ENCODE results near the gene CCDC157. TPM values are rescaled to one million over a fixed set of nuclear protein-coding genes. Genes with fewer than 3 reads are reported as not detected.

CCDC157 gene
- total RNA-seq, 1 experiment from 2014 or later, result 6.2 TPM

DNA sequence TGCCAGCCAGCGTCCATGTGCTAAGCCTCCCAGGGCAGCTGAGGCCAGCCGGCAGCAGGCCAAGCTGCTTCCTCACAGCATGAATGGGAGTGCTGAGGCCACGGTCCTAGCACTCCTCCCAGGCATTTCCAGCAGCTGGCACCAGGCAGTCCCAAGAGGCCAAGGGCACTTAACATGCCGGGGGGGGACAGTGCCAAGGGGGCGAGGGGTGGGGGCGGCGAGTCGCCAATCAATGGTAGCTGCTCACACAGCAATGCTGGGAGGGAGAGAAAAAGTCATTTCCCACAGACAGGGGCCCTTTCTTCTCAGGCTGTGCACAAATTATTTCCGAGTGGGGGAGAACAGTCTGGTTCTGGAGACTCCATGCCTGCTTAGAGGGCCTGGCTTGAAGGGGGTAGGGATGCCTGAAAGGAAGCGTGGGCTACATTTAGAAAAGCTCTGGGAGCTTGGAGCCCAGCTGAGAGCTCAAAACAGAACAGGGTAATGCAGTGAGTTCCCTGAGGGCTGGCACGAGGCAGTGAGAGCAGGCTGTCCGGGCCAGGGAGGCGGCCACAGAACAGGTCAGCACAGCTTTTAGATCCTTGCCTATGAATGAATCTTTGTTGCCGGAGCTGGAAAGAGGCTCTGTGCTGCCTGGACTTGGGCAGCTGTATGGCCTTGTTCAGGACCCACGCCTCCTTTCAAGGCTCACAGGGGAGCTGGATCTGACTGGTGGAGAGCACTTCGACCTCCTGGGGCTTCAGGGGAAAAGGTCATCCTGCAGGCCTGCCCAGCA, 15.7 kb upstream of the CCDC157 start:
- Histone ChIP-seq H3K36me3 (ENCODE audit: low read depth) (peaks cover 65% of the 10 kb centered on the region), H3K79me2 (ENCODE audit: low read depth) (no peaks in the 10 kb centered on the region), H3K9me3 (ENCODE audit: insufficient read depth, low read depth) (no peaks in the 10 kb centered on the region), H3F3A (ENCODE audit: insufficient read depth, low read depth) (no peaks in the 10 kb centered on the region), H3K27me3 (ENCODE audit: insufficient read depth, low read depth) (no peaks in the 10 kb centered on the region), H2AFZ (no peak overlapping the region), H3K4me3 (no peak overlapping the region), H3K27ac (no peak overlapping the region), H3K4me2 (no peak overlapping the region), H3K4me1 (replicated peaks; ENCODE audit: insufficient read depth) (no peaks in the 10 kb centered on the region), H4K20me1 (ENCODE audit: insufficient read depth) (0 out of 2 replicates have a peak, but pooled peaks cover 9% of the 10 kb centered on the region), H3K9me2 (ENCODE audit: insufficient read depth) (no peaks in the 10 kb centered on the region)
- no TSS peak for BruUV-seq (replicated peaks)
- intact Hi-C loops (cut with micrococcal nuclease; ENCODE audit: unreplicated experiment), result no loop called here
- no peak for DNase-seq
- TF ChIP-seq CTCF (conservative IDR thresholded peaks at IDR 0.05) (no peak), EZH2 (IDR thresholded peaks at IDR 0.05; ENCODE audit: low read depth) (no peak)
- CTCF ChIA-PET, result no interaction called here
- POLR2A ChIA-PET (ENCODE audit: unreplicated experiment), result no interaction called here

DNA sequence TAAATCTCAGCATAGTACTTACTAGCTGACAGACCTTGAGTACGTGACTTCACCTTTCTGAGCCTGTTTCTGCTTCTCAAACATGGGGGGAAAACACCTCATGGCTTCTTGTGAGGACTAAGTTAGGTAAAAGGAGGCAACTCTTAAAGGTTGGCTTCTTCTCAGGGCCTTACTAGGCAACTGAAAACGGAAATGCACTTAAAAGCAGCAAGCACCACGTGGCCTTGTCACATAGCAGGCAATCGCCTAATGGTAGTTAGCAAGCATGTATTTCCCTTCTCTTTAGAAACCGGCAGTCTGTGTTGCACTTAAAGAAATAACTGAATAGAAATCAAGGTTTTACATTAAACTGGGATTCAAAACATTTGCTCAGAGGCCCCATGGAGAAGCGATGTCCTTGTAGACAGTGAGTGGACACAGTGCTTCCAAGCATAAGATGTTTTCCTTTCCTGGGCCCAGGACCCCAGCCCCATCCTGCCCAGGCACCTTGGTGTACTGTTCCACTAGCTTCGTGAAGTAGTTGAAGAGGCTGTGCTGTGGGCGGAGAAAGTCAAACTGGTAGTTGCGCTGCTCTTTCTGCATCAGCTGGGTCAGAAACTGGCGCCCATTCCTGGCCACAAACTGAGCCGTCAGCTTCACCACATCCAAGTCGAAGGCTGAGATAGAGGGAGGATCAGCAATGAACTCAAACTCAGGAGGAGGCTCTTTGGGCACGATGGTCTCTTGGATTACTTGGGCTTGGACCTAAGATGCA, 12.2 kb upstream of the CCDC157 start:
- Histone ChIP-seq H4K20me1 (ENCODE audit: insufficient read depth) (peaks cover 40% of the 10 kb centered on the region), H3K36me3 (ENCODE audit: low read depth) (peaks cover 57% of the 10 kb centered on the region), H2AFZ (no peak overlapping the region), H3K79me2 (ENCODE audit: low read depth) (peaks cover 24% of the 10 kb centered on the region), H3F3A (ENCODE audit: insufficient read depth, low read depth) (0 out of 2 replicates have a peak, but pooled peaks cover 5% of the 10 kb centered on the region), H3K4me1 (replicated peaks; ENCODE audit: insufficient read depth) (no peaks in the 10 kb centered on the region), H3K9me3 (ENCODE audit: insufficient read depth, low read depth) (no peaks in the 10 kb centered on the region), H3K4me3 (no peak overlapping the region), H3K27ac (no peak overlapping the region), H3K9me2 (ENCODE audit: insufficient read depth) (no peaks in the 10 kb centered on the region), H3K27me3 (ENCODE audit: insufficient read depth, low read depth) (no peaks in the 10 kb centered on the region), H3K4me2 (no peak overlapping the region)
- intact Hi-C loops (cut with micrococcal nuclease; ENCODE audit: unreplicated experiment), result loop anchor here (1.0 kb wide), 1 partner anchor 20 kb away; no protein-coding TSS in a partner anchor
- no peak for DNase-seq
- no TSS peak for BruUV-seq (replicated peaks)
- TF ChIP-seq EZH2 (IDR thresholded peaks at IDR 0.05; ENCODE audit: low read depth) (no peak), CTCF (conservative IDR thresholded peaks at IDR 0.05) (no peak)
- ChIA-PET POLR2A (ENCODE audit: unreplicated experiment) (no interaction called here), CTCF (no interaction called here)

GRCh38 chr22:30347255-30347892, 9.4 kb upstream of the CCDC157 start:
- intact Hi-C loops (cut with micrococcal nuclease; ENCODE audit: unreplicated experiment), result no loop called here
- TF ChIP-seq EZH2 (IDR thresholded peaks at IDR 0.05; ENCODE audit: low read depth) (no peak), CTCF (conservative IDR thresholded peaks at IDR 0.05) (no peak)
- BruUV-seq (replicated peaks), result no TSS peak
- Histone ChIP-seq H3K36me3 (ENCODE audit: low read depth) (peaks cover 55% of the 10 kb centered on the region), H3K27ac (no peak overlapping the region), H4K20me1 (ENCODE audit: insufficient read depth) (peaks cover 51% of the 10 kb centered on the region), H3K27me3 (ENCODE audit: insufficient read depth, low read depth) (no peaks in the 10 kb centered on the region), H3K4me3 (no peak overlapping the region), H3K9me3 (ENCODE audit: insufficient read depth, low read depth) (no peaks in the 10 kb centered on the region), H3F3A (ENCODE audit: insufficient read depth, low read depth) (0 out of 2 replicates have a peak, but pooled peaks cover 15% of the 10 kb centered on the region), H3K9me2 (ENCODE audit: insufficient read depth) (no peaks in the 10 kb centered on the region), H2AFZ (no peak overlapping the region), H3K79me2 (ENCODE audit: low read depth) (peaks cover 49% of the 10 kb centered on the region), H3K4me1 (replicated peaks; ENCODE audit: insufficient read depth) (no peaks in the 10 kb centered on the region), H3K4me2 (no peak overlapping the region)
- ChIA-PET POLR2A (ENCODE audit: unreplicated experiment) (no interaction called here), CTCF (interaction anchor here (0.6 kb wide), 1 partner anchor 64 kb away, joined by 3 read pairs; no protein-coding TSS in a partner anchor)
- DNase-seq, result no peak
